HG02759 (cell line): ENCODE measurements around the gene TSNAXIP1.
"Not testable (repeated sequence)": the region's sequence is repeated elsewhere in the genome, so short reads cannot be mapped to it uniquely, and the experiment has no call there.

ENCODE experiments used
- ATAC-seq: cut with Tn5 transposase; IDR thresholded peaks from one replicate; pipeline ENCODE4 v1.9.1; 2021; ENCODE audit warnings: mild to moderate bottlenecking, moderate library complexity; ENCODE audit not compliant: unreplicated experiment

The TSNAXIP1 gene

DNA sequence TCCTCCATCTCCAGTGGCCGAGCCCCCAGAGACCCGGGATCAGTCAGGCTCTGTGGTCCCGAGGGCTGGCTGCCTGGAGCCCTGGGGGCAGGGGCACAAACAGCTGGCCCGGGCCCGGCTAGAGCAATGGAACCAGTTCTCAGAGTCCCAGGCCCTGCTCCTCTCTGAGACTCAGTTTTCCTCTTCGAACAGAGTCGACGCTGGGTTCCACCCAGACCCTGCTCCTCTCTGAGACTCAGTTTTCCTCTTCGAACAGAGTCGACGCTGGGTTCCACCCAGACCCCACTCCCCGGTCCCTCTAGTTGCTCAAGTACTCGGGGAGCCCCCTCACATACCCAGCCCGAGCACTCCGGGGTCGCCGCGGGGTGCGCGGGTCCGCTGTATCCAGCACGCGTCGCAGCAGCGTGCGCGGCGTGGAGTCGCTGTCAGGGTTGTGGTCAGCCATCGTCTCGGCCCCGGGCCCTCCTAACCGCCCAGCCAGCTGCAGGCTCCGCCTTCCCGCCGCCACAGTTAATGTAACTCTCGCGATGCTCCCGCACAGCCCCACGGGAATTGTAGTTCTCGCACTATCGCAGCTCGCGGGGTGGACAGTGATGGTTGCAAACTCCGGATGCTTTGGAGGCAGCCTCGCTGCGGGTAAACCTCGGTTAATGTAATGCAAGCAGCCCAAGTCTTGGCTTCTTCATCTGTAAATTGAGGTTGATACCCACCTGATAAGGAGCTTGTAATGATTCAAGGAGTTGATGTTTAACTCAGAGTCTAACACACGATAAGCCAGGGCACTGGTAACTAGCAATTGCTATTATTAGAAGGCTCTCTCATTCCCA is 26.9 kb downstream of the TSNAXIP1 start:
- peak; percentile 98 for ATAC-seq

GRCh38 chr16:67834242-67834614 is 27.5 kb downstream of the TSNAXIP1 start:
- no peak for ATAC-seq

DNA sequence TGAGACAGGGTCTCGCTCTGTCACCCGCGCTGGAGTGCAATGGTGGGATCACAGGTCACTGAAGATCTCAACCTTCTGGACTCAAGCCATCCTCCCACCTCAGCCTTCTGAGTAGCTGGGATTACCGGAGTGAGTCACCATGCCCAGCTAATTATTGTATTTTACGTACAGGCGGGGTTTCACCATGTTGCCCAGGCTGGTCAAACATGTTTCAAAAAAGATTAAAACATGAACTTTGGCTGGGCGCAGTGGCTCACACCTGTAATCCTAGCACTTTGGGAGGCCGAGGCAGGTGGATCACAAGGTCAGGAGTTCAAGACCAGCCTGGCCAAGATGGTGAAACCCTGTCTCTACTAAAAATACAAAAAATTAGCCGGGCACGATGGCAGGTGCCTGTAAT is 30.5 kb downstream of the TSNAXIP1 start:
- not testable (repeated sequence) for ATAC-seq

GRCh38 chr16:67837811-67838210 is 31.1 kb downstream of the TSNAXIP1 start:
- ATAC-seq = no peak

DNA sequence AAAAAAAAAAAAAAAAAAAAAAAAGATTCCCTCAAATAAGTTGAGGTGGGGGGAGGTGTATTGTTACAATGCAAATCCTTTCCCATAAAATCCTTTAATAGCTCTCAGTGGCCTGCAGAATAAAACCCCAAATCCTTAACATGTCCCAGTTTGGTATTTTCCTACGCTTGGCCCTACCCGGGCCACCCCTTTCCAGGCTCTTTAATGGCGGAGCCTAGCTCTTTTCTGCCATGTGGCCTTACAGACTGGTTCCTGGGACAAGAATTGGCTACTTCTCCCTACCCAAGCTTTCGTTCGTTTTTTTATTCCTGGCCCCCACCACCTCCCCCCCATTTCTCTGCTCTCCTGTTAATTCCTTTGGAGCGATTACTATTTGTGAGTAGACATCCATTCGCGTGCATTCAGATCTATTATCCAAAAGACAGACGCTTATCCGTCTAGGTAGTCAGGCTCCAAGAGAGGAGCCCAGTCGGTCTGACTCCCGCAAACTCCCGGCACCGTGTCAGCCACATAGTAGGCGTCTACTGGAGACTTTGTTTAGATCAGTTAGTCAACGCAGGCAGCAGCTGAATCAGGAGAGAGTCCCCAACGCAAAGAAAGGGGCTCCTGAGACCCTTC is 34.6 kb downstream of the TSNAXIP1 start:
- no peak for ATAC-seq

- ATAC-seq = peak; percentile 51
These were observed 35.3 kb downstream of the TSNAXIP1 start, which contains the start of gene THAP11 for GRCh38 chr16:67841816-67842508. Gene THAP11 (plus strand): TSS chr16:67842320. CDS start chr16:67842555, 235 bp downstream.

GRCh38 chr16:67842509-67843342 is 36.0 kb downstream of the TSNAXIP1 start:
- ATAC-seq = peak; percentile 11

DNA sequence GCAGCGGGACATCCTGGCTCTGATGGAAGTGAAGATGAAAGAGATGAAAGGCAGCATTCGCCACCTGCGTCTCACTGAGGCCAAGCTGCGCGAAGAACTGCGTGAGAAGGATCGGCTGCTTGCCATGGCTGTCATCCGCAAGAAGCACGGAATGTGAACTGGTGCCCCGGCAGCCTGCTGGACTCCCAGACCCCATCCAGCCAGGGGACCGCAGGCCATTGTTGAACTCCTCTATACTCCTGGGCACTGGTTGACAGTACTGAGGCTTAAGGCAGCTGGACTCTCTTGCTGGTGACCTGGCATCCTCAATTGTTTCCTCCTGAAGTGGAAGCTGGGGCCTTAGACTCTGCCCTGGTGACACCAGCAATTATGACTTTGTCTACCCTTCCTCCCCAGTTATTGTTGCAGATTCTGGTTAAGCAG is 36.7 kb downstream of the TSNAXIP1 start:
- no peak for ATAC-seq

DNA sequence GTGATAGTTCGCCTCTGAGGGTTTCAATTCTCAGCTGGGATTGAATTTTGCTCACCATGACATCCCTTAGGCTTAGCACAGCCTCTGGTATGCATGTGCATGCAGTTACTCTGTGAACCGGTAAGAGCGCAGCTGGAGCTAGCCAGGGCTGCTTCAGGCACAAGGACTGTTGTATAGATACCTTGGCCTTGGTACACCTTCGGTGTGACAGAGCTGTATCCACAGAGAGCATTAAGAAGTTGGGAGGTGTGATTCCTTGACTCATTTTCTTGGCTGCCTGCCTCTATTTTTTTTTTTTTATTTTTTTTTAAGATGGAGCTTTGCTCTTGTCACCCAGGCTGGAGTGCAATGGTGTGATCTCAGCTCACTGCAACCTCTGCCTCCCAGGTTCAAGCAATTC is 37.8 kb downstream of the TSNAXIP1 start:
- ATAC-seq = no peak

- no peak for ATAC-seq
These were observed 38.8 kb downstream of the TSNAXIP1 start for GRCh38 chr16:67845291-67846062.

GRCh38 chr16:67846063-67846319 is 39.3 kb downstream of the TSNAXIP1 start:
- ATAC-seq = no peak

DNA sequence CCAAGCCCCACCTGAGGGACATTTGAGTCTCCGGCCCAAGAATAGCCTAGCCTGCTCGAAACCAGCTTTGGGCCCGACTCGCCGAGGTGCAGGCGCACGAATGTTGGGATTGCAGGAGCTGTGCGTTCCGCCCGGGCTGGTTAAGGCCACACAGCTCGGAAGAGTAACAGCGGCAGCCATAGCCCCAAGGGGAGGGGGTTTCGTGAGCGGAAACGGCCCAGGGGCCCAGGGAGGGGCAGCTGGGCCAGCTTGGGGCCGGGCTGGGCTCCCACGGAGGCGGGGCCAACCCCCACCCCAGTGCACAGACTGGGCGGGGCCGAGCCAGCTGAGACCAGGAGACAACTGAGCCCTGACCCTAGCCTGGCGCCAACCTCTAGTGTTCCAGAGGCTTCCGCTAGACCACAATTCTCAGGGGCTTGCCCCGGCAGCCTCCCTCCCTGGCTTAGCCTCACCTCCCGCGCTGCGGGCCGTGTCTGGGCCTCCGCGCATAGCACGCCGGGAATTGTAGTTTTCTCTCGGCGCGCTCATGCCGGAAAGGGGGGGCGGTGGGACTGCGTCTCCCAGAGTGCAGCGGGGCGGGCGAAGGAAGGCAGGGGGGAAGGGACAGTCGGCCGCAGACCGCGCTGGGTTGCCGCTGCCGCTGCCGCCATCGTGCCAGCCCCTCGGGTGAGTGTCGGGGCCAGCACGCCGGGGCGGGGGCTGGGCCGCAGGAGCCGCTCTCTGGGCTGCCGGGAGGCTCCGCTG is 39.8 kb downstream of the TSNAXIP1 start, which contains the start of gene NUTF2:
Gene NUTF2 (plus strand): TSS at position 614 of the 744 bp plus-strand sequence. CDS start 18,198 bp downstream, outside the sequence.
- peak; percentile 62 for ATAC-seq

- ATAC-seq = peak; percentile 42
These were observed 40.6 kb downstream of the TSNAXIP1 start, which contains the start of gene CENPT for GRCh38 chr16:67847064-67847861. Gene CENPT (minus strand): TSS chr16:67847693. CDS start chr16:67833859, 13,834 bp downstream.

DNA sequence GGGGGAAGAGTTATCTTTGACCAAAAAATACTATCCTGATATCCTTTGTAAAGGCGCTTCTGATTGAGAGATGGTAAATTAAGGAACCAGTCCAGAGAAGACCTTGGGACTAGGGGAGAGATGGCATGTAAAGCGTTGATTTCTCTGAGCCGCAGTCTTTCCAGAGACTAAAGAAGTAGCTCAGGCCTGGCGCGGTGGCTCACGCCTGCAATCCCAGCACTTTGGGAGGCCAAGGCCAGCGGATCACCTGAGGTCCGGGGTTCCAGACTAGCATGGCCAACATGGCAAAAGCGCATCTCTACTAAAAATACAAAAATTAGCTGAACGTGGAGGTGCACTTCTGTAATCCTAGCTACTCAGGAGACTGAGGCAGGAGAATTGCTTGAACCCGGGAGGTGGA is 41.4 kb downstream of the TSNAXIP1 start:
- ATAC-seq = no peak

DNA sequence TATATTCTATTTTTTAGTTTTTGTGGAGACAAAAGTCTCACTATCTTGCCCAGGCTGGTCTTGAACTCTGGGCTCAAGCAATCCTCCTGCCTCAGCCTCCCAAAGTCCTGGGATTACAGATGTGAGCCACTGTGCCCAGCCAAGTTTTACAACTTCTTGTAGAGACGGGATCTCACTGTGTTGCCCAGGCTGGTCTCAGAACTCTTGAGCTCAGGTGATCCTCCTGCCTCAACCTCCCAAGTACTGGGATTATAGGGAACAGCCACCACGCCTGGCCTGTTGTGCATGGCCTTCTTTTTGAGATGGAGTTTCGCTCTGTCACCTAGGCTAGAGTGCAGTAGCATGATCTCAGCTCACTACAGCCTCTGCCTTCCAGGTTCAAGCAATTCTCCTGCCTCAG is 47.0 kb downstream of the TSNAXIP1 start:
- ATAC-seq = no peak

- ATAC-seq = no peak
These were observed 49.1 kb downstream of the TSNAXIP1 start for GRCh38 chr16:67855789-67856188.

GRCh38 chr16:67856927-67857546 is 50.3 kb downstream of the TSNAXIP1 start:
- ATAC-seq = no peak
